Measurements from ENCODE around the gene COL1A2.

DNA sequence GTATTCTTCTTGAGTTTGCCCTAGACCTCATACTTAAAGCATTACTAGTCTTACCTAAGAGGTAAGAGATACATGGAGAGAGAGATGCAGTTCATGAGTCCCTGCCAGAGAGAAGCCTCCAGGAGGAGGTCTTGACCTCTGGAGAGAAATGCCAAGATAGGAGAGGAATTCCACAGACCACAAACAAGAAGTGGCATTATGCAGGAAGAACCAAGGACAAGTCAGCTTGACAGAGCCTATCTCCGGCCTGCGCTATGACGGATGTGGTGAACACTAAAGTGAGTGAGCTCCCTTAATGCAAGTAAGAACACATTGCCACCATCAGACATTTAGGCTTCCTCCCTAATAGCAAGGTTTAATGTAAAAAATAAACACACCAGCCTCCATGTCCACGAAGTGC lies 27.9 kb upstream of the COL1A2 start:
- TF ChIP-seq, protein P1, sequence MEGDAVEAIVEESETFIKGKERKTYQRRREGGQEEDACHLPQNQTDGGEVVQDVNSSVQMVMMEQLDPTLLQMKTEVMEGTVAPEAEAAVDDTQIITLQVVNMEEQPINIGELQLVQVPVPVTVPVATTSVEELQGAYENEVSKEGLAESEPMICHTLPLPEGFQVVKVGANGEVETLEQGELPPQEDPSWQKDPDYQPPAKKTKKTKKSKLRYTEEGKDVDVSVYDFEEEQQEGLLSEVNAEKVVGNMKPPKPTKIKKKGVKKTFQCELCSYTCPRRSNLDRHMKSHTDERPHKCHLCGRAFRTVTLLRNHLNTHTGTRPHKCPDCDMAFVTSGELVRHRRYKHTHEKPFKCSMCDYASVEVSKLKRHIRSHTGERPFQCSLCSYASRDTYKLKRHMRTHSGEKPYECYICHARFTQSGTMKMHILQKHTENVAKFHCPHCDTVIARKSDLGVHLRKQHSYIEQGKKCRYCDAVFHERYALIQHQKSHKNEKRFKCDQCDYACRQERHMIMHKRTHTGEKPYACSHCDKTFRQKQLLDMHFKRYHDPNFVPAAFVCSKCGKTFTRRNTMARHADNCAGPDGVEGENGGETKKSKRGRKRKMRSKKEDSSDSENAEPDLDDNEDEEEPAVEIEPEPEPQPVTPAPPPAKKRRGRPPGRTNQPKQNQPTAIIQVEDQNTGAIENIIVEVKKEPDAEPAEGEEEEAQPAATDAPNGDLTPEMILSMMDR (IDR thresholded peaks at IDR 0.05) = no peak
- no peak for TF ChIP-seq POLR2A (IDR thresholded peaks at IDR 0.05)
- TF ChIP-seq POLR2AphosphoS5 (IDR thresholded peaks at IDR 0.05) = no peak
- no peak for TF ChIP-seq EP300 (IDR thresholded peaks at IDR 0.05)
